AG08395 (cell line): ENCODE results near the gene CHRDL1.

Source experiments
- DNase-seq: peaks from one replicate; pipeline ENCODE4 v3.0.0; 2012; ENCODE audit warnings: mixed read lengths, low spot score

The CHRDL1 gene

GRCh38 chrX:110743679-110744340, 51.8 kb downstream of the CHRDL1 start:
- DNase-seq, result no peak

- peak; percentile 47 for DNase-seq
Observed at GRCh38 chrX:110741213-110741796, 54.3 kb downstream of the CHRDL1 start.

- peak; percentile 60 for DNase-seq
Observed at GRCh38 chrX:110734894-110735541, 60.6 kb downstream of the CHRDL1 start.

- DNase-seq, result no peak
Observed at GRCh38 chrX:110734271-110734670, 61.3 kb downstream of the CHRDL1 start.

GRCh38 chrX:110733166-110733565, 62.5 kb downstream of the CHRDL1 start:
- DNase-seq, result no peak

- DNase-seq, result no peak
Observed at GRCh38 chrX:110732266-110732665, 63.4 kb downstream of the CHRDL1 start.

GRCh38 chrX:110723844-110724243, 71.8 kb downstream of the CHRDL1 start:
- no peak for DNase-seq

GRCh38 chrX:110722135-110722534, 73.5 kb downstream of the CHRDL1 start:
- DNase-seq, result no peak

- DNase-seq, result no peak
Observed at GRCh38 chrX:110713666-110714065, 82.0 kb downstream of the CHRDL1 start.

- no peak for DNase-seq
Observed at GRCh38 chrX:110706446-110706845, 89.2 kb downstream of the CHRDL1 start.

GRCh38 chrX:110703641-110704040, 92.0 kb downstream of the CHRDL1 start:
- DNase-seq, result no peak

- DNase-seq, result peak; percentile 30
Observed at GRCh38 chrX:110699109-110699508, 96.5 kb downstream of the CHRDL1 start.

- DNase-seq, result no peak
Observed at GRCh38 chrX:110698696-110699095, 96.9 kb downstream of the CHRDL1 start.

- DNase-seq, result no peak
Observed at GRCh38 chrX:110692866-110693265, 102.8 kb downstream of the CHRDL1 start.

GRCh38 chrX:110691446-110691845, 104.2 kb downstream of the CHRDL1 start:
- no peak for DNase-seq

- no peak for DNase-seq
Observed at GRCh38 chrX:110684653-110685052, 111.0 kb downstream of the CHRDL1 start.

- DNase-seq, result no peak
Observed at GRCh38 chrX:110683925-110684324, 111.7 kb downstream of the CHRDL1 start.

GRCh38 chrX:110678591-110678990, 117.0 kb downstream of the CHRDL1 start:
- DNase-seq, result no peak

- no peak for DNase-seq
Observed at GRCh38 chrX:110675886-110676285, 119.7 kb downstream of the CHRDL1 start.

GRCh38 chrX:110671068-110671803, 124.4 kb downstream of the CHRDL1 start:
- DNase-seq, result no peak

GRCh38 chrX:110669572-110669971, 126.0 kb downstream of the CHRDL1 start:
- DNase-seq, result no peak

GRCh38 chrX:110667706-110668105, 127.9 kb downstream of the CHRDL1 start:
- no peak for DNase-seq
